Femur (tissue), 1 donor: Measurements from ENCODE around the gene TMUB2.
"Not testable (repeated sequence)": the region's sequence is repeated elsewhere in the genome, so short reads cannot be mapped to it uniquely, and the experiment has no call there.

ENCODE experiments used
- DNase-seq: peaks from one replicate; pipeline ENCODE4 v3.0.0-alpha.2; 2017

TMUB2 gene

DNA sequence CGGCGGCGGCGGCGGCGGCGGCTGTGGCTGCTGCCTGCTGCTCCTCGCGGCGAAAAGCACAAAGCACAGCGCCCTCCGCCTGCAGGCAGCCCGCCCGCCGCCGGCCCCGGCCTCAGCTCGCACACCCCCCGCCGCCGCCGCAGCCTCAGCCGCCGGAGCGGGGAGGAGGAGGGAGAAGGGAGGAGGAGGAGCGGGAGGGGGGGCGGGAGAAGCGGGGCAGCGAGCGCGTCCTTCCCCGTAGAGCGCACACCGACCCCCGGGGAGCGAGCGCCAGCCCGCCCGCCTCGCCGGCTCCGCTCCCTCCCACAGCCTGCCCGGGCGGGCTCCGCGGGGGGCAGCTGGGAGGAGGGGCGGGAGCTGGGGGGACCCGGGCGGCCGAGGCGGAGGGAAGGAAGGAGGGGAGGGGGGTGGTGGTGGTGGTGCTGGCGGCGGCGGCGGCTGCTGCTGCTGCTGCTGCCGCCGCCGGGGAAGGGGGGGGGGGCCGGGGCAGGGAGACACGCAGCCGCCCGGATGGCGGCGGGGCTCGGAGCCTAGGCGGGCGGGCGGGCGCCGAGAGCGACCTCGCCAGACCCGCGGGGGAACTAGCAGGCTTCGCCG, 32.9 kb downstream of the TMUB2 start, which contains the start of gene UBTF:
TSS of gene UBTF (minus strand) at position 60 of the 597 bp plus-strand sequence. CDS start 1,446 bp downstream, outside the sequence.
- peak; percentile 88 for DNase-seq

DNA sequence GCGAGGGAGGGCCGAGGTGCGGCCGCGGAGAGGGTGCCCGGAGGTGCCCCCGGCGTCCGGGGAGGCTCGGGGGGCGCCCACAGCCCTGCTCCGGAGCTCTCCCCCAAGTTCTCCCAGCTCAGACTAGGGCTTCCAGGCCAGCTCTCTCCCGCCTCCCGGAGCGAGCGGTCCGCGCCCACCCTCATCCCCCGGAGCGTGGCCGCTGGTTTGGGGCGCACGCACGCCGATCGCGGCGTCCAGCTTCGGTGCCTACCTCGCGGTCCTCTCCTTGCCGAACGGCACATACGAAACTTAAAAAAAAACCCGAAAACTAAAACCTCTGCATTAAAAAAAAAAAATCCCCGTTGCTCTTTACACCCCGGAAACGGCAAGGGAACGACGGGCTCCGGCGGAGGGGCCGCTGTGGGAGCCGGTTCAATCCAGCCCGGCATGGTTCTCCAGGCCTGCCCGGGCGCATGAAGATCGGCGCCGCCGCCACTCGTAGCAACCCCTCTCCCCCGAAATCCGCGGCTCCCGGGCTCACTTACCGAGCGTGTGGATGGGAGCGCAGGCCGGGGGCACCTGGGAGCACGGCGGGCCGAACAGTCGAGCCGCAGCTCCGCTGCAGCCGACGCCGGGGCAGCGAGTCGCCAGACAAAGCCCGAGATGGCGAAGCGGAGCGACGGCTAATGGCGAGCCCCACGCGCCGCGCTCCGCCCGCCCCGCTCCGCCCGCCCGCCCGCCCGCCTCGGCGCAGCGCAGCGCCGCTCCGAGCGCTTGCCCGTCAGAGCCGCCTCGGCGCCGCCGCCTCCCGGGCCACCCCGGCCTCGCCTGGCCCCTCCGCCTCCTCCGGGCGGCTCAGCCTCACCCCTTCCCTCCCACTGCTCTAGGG, 33.7 kb downstream of the TMUB2 start:
- peak; percentile 73 for DNase-seq

DNA sequence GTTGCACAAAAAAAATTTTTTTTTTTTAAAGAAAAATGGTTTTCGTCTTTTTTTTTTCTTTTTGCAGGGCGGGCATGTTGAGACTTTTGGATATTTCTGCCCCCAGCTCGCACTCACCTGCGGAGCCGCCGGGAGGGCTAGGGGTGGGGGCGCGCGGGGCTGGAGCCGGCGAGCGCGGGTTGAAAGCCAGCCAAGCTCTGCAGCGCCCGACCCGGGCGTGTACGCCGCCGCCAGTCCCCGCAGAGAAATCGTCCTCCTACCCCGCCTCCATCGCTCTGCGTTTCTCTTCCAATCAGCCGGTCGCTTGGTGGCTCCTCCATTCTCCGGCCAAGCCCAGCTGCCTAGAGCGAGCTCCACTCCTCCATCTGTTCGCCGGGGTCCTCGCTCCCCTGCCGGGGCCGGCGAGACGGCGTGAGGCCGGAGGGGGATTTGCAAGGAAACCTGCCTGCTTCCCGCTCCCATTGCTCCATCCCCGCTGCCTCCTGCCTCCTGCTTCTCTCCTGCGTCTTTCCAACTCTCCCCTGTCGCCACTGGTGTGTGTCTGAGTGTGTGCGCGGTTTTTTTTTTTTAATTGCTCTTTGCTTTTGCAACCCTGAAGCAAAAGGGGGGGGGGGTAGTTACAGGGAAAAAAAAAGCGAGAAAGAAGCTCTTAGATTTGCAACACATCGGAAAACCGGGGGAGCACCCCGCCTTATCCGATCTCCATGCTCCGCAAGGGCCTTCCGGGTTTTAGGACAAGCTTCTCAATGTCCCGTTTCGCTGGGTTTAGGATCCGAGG, 34.5 kb downstream of the TMUB2 start:
- DNase-seq, result peak; percentile 92

DNA sequence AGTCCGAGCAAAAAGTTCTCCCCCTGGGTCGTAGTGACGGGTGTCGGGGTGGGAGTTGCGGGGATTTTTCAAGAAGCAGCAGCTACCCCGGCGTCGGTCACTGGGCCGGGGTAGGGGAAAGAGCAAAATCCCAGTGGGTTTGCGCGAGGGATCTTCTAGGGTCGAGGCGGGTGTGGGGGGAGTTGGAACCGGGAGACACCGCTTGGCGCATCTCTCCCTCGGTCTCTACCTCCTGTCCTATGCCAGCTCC, 35.0 kb downstream of the TMUB2 start:
- no peak for DNase-seq

DNA sequence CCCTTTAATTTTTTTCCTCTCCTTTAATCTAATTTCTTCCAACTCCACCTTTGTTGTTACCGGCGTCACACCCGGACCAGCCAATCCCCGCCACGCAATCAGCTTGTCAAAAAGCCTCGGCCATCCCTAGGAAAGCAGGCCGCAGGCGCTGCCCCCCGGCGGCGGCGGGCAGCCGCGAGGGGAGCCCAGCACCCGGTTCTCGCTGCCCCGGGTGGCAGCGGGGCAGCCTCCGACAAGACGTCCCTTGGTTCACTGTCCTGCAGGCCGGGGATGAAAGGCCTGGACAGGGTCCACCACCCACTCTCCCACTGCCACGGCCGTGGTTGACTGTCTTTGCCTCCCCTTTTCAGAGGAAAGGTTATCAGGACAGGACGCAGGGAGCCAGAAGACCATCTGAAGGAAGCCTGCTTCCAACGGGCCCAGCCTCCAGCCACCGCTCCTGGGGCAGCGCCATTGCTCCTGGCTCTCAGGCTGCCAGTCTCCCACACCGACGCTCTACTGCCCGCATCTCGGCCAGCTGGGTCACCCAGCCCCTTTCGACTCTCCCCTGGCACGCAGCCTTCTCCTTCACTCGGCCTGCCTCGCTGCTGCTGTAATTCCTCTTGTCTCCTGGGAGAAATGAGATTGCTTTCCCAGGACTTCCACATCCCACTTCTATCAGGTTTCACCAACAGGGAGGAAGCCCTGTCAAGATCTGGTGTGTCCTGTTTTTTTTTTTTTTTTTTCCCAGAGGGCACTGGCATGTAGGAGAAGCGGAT, 35.5 kb downstream of the TMUB2 start:
- DNase-seq, result peak; percentile 82

DNA sequence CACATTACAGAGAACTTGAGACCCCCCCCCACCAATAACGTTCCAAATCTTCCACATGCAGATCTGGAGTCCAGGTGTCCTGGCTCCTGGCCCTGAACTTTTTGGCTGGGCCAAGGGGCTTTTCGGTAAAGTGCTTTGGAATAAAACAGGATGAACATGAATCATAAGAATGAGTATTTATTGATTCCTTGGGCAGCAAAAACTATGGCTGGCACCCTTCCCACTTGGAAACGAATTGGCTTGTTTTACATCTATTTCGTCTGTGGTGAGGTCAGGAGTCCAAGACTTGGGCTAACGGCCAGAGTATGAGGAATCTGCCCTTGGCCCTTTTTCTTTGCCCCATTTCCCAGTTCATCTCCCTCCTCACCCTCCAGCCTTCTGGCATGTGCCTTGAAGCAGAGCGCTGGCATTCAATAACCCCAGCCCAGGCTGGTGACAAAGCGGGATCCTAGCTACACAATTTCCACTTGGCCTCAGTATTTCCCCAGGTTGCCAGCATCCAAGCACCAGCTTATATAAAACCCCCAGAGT, 36.8 kb downstream of the TMUB2 start:
- peak; percentile 62 for DNase-seq

DNA sequence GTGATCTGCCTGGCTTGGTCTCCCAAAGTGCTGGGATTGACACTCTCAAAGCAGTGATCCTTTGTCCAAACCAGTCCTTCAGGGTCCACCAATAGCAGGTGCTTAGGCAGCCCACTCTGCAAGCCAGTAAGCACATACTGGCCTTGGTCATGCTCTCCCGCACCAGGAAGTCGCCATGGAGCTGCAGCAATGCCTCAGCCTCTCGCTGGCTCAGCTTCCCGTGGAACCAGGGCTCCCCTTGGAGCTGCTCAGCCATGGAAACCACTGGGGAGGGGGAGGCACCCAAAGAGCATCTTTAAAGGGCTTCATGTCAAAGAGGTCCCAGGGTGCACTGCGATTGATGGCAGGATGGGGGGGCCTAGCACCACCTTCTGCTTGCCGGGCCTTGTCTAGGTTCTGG, 42.3 kb downstream of the TMUB2 start:
- DNase-seq, result no peak

DNA sequence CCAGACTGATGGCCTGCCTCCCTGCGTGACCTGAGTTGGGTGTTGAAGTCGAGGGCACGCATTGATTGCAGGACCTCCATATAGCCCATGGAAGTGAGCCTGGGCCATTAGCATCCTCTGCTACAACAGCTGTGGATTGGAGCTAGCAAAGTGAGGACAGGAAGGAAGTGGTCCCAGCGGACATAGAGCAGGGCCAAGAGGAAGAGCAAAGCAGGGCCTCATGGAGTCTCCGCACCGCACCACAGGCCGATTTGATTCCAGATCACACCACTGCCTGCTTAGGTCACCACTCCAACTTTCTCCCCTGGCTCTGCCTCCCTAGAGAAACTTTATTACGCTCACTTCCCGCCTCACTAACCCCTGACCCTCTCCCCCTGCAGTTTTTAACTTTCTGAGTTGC, 43.4 kb downstream of the TMUB2 start:
- no peak for DNase-seq

DNA sequence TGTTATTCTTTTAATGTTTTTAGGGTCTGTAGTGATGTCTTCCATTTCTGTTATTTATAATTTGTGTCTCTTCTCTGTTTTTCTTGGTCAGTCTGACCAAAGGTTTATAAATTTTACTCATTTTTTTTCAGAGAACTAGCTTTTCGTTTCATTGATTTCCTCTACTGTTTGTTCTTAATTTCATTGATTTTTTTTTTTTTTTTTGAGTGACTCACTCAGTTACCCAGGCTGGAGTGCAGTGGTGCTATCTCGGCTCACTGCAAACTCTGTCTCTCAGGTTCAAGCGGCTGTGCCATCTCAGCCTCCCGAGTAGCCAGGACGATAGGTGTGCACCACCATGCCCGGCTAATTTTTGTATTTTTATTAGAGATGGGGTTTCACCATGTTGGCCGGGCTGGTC, 45.3 kb downstream of the TMUB2 start:
- DNase-seq, result no peak

DNA sequence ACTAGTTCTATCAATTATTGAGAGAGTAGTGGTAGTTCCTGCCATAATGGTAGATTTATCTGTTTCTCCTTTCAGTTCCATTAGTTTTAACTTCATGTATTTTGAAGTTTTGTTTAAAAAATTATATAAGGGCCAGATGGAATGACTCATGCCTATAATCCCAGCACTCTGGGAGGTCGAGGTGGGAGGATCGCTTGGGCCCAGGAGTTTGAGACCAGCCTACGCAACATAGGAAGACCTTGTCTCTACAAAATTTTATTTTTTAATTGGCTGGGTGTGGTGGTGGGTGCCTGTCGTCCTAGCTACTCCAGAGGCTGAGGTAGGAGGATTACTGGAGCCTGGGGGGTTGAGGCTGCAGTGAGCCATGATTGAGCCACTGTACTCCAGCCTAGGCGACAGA, 46.8 kb downstream of the TMUB2 start:
- DNase-seq, result no peak

DNA sequence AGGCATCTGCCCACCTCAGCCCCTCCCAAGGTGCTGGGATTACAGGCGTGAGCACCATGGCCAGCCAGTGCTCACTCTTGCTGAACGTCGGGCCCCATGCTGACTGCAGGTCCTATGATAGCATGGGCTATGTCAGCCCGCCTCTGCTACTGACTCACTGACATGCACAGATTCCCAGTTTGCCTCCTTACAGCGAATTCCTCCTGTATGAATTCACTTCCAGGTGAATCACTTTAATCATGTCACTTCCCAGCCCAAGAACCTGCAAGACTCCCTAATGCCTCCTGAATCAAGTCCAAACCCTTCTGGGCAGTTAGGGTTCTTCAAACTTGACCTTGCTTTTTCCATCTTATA, 48.8 kb downstream of the TMUB2 start:
- DNase-seq, result no peak

DNA sequence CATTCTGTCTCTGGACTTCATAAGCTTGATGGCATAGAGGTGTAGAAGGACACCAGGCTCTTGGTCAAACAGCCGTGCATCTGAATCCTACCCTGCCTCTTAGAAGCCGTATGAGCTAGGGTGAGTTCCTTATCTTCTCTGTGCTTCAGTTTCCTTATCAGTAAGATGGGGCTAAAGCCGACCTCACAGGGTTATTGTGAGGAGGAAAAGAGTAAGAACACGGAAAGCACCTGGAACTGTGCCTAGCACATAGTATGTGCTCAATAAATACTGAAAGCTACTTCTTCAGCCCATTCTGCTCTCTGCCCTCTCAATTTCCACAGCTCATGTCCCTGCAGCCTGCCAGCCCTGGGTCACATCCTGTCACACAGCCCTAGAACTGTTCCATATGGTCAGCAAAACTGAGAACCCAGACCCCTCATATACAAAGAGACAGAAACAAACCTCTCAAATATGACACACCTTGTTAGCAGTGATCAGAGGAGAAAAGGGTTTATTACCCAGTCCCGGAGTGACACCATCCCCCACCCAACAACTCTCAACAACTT, 49.7 kb downstream of the TMUB2 start:
- no peak for DNase-seq

DNA sequence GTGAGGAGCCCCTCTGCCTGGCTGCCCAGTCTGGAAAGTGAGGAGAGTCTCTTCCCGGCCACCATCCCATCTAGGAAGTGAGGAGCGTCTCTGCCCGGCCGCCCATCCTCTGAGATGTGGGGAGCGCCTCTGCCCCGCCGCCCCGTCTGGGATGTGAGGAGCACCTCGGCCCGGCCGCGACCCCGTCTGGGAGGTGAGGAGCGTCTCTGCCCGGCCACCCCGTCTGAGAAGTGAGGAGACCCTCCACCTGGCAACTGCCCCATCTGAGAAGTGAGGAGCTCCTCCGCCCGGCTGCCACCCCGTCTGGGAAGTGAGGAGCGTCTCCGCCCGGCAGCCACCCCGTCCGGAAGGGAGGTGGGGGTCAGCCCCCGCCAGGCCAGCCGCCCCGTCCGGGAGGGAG, 51.1 kb downstream of the TMUB2 start:
- DNase-seq, result not testable (repeated sequence)

DNA sequence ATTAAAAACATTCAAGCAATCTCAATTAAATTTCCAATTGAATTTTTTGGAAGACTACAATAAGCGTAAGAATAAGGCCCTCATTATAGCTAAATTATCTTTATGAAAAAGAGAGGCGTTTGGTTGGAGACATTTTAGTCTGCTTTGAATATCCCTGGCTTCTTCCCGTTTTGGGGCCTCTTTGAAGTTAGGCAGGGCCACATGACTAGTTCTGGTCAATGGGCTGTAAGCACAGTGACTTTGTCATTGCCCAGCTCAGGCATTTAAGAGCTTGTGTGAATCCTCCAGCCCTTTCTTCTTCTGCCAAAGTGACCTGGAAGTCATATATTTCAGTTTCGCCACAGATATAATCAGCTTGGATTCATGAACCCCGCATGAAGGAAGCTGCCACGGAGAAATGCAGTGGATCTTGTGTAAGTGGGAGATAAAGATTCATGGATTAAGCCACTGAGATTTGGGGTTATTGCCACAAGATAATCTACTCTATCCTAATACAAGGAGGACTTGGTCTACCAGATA, 54.4 kb downstream of the TMUB2 start:
- DNase-seq, result no peak
